ENCODE measurements around the gene CCDC82.
A peak's percentile ranks its signal among the peaks of the same experiment; 100 is the strongest.
"Not testable (repeated sequence)": the region's sequence is repeated elsewhere in the genome, so short reads cannot be mapped to it uniquely, and the experiment has no call there.

Gene CCDC82

DNA sequence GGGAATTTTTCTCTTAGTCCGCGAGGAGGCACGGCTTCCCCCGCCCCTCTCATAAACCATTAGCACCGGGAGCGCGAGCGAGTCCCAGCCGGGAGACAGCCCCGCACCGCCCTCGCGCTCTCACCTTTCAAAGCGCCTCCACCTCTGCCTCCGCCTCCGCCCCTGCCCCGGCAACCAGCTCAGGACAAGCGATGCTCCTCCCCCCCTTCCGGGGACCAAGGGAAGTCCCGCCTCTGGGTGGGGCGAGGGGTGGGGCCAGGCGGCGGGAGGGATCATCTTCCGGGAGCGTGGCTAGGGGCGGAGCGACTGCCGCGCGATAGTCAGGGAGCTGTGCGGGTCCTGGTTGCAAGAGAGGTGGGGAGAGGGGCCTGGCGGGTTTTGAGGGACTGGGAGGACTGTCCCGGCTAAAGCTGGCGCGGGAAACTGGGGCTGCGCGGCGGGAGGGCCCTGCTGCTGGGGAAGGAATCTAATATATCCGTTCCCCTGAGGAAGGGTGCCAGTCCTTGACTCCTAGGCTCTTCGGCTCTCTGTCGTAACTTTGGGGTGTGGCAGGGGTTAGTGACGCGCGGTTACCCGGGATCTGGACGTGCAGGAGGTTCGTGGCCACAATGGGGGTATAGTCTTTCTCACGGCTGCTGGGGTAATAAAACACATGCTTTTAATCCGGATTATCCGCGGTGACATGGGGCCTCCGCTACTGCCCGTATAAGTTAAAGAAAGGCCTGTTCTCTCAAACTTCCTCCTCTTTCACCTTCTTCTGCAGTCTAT, at the start of gene CCDC82, which contains the start of gene JRKL:
TSS of gene CCDC82 (minus strand) at position 193 of the 768 bp plus-strand sequence. CDS start 5,165 bp downstream, outside the sequence.
TSS of gene JRKL (plus strand) at position 294 of the 768 bp plus-strand sequence. CDS start 637 bp downstream, outside the sequence.
- DNase-seq: peak; percentile 99

DNA sequence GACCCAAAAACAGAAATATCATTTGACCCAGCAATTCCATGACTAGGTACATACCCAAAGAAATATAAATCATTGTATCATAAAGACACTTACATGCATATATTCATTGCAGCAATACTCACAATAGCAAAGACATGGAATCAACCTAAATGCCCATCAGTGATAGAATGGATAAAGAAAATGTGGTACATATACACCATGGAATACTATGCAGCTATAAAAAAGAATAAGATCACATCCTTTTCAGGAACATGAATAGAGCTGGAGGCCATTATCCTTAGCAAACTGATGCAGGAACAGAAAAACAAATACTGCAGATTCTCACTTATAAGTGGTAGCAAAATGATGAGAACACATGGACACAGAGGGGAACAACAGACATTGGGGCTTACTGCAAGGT, 42.9 kb upstream of the CCDC82 start:
- not testable (repeated sequence) for DNase-seq

DNA sequence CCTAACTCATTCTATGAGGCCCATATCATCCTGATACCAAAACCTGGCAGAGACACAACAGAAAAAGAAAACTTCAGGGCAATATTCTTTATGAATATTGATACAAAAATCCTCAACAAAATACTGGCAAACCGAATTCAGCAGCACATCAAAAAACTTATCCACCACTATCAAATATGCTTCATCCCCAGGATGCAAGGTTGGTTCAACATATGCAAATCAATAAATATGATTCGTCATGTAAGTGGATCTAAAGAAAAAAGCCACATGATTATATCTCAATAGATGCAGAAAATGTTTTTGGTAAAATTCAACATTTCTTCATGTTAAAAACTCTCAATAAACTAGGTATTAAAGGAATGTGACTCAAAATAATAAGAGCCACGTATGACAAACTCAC, 41.0 kb upstream of the CCDC82 start:
- no peak for DNase-seq

DNA sequence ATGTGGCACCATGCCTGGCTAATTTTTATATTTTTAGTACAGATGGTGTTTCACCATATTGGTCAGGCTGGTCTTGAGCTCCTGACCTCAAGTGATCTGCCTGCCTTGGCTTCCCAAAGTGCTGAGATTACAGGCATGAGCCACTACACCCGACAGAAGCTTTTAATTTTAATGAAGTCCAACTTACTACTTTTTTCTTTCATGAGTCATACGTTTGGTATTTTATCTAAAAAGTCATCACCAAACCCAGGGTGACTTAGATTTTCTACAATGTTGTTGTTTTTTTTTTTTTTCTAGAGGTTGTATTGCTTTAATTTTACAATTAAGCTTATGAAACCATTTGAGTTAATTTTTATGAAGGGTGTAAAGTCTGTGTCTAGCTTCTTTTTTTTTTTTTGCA, 35.0 kb upstream of the CCDC82 start:
- DNase-seq: no peak

DNA sequence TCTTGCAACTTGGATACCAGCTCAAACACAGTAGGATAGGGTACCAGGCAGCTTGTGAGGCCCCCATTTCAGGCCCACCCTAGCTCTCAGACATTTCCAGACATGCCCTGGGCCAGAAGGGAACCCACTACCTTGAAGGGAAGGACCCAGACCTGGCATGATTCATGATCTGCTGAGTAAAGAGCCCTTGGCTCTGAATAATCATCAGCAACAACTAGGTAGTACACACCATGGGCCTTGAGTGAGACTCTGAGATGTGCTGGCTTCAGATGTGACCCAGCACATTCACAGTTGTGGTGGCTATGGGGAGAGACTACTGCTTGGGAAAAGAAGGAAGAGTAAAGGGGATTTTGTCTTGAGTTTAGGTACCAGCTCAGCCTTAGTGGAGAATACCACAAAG, 23.7 kb upstream of the CCDC82 start:
- DNase-seq: no peak

DNA sequence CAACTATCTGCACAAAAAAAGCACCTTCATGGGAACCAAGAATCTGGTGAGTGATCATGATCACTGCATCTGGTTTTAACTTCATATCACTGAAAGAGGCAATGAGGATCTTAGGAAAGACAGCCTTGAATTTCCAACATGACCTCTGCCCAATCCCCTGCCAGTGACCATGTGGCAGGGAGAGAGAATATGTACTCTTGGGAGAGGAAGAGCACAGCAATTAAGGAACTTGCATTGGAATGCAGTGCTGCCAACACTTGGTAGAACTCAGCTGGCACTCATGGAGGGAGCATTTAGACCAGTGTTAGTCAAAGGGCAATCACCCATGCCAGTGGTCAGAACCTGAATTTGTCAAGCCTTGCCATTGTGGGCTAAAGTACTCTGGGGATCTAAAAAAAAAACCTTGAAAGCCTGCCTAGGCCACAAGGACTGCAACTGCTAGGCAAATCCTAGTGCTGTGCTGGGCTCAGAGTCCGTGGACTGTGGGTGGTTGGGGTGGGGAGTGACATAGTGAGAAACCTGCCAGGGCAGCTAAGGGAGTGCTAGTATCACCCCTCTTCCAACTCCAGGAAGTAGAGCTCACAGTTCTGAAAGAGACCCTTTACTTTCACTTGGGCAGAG, 23.2 kb upstream of the CCDC82 start:
- no peak for DNase-seq

DNA sequence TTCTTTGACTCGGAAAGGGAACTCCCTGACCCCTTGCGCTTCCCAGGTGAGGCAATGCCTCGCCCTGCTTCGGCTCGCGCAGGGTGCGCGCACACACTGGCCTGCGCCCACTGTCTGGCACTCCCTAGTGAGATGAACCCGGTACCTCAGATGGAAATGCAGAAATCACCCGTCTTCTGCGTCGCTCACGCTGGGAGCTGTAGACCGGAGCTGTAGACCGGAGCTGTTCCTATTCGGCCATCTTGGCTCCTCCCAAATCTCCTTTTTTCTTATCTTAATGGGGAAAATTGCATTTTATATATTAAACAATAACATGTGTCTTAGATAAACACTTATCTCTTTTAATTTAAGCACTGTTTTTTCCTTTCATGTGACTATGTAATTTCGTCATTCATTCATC, 21.7 kb upstream of the CCDC82 start:
- DNase-seq: not testable (repeated sequence)

DNA sequence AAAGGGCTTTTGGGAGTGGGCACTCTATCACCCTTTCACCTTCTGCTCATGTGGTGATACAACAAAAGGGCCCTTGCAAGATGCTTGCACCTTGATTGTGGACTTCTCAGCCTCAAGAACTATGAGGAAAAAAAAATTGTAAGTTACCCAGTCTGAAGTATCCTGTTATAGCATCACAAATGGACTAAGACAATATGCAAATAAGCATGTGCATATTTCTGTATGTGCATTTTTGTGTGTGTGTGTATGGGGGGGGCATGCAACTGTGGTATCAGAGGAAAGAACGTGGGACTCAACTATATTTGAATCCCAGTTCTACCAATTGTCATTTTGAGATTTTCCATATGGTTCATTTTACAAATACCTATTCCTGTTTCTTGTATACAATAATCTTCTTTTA, 11.0 kb upstream of the CCDC82 start:
- no peak for DNase-seq

DNA sequence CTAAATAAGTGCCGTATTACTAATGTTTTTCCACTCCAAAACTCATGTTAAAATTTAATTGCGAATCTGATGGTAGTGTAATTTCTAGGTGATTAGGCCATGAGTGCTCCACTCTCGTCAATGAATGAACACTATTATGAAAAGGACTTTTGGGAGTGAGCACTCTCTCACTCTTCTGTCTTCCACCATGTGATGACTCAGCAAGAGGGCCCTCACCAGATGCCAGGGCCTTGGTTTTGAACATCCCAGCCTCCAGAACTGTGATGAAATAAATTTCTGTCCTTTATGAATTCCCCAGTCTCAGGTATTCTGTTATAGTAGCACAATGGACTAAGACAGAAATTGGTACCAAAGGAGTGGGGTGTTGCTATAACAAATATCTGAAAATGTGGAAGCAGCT, 8.2 kb upstream of the CCDC82 start:
- DNase-seq: no peak

DNA sequence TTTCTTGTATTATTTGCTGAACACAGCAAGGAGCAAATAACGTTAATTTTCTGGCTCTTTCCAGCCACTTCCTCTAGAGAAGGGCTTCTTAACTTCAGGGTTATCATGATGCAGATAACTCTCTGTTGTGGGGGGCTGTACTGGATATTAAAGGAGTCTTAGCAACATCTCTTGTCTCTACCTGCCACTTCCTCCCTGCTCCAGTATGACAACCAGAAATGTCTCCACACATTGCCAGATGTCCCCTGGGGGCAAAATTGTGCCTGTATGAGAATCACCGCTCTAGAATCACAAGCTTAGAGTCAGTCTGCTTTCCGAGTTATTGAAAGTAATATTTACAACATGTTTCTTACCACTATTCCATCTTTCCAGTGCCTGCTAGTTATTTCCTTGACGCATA, 6.9 kb upstream of the CCDC82 start:
- no peak for DNase-seq

DNA sequence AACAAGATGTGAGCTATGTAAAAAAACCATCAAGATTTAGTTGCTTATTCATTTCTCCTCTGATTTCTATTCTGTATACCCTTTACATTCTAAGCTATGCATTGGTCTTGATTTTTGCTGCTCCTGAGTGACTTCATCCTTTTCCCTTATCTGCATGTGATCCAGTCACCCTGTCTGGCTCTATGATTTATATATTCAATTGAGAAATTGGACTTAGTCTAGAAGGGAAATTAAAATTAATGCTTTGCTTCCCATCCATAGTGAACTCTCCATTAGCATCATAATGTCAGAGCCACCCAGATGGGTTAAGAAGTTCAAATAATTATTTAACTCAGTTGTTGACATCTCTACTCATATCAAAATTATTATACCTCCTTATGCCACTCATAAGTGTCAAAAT, 5.1 kb upstream of the CCDC82 start:
- no peak for DNase-seq

DNA sequence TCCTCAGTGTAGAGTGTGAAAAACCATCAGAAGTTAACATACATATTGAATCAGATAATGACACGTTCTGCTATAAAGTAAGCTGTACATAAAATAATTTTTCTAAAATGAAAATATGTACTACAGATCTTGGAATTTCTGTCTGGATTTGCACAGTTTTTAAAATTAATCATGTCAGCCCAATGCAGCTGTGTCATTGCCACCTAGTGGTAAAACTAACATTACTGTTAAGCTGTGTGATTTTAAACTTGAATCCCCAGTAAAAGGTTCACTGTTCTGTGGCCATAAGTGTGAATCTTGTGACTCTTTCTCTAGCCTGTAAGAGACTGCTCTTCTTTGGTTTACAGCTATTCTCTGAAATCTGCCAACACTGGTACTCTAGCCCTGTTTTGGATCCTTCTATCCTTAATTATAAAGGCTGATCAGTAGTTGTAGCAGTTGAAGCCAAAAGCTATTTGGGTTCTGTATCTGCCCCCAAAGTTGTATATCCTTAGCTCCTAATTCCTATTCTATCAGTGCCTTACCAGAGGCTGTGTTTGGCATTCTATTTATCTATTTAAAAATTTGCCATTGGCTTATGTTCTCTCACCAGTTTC, 4.1 kb upstream of the CCDC82 start:
- DNase-seq: no peak

DNA sequence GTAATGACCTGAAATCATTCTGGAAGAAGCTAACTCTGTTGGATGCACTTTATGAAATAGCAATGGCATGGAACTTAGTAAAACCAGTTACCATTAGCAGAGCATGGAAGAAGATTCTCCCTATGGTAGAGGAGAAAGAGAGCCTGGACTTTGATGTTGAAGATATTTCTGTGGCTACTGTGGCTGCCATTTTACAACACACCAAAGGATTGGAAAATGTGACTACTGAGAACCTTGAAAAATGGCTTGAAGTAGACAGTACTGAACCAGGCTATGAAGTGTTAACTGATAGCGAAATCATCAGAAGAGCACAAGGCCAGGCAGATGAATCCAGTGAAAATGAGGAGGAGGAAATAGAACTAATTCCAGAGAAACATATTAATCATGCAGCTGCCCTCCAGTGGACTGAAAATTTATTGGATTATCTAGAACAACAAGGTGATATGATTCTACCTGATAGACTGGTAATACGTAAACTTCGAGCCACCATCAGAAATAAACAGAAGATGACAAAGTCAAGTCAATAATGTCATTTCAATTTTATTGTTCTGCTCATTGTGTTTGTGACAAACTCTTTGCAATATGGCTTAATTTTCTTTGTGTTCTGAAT, 2.1 kb upstream of the CCDC82 start:
- DNase-seq: no peak

DNA sequence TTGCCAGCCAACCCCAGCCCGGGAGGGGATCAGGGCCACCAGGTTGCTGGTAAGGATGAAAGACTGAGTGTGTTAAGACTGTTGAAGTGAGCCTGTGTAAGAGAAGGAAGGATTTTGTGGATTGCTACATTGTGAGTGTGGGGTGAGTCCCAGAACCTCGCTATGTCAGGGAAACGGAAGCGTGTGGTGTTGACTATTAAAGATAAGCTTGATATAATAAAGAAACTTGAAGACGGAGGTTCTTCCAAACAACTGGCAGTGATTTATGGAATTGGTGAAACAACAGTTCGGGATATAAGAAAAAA, 728 bp upstream of the CCDC82 start:
- DNase-seq: no peak

DNA sequence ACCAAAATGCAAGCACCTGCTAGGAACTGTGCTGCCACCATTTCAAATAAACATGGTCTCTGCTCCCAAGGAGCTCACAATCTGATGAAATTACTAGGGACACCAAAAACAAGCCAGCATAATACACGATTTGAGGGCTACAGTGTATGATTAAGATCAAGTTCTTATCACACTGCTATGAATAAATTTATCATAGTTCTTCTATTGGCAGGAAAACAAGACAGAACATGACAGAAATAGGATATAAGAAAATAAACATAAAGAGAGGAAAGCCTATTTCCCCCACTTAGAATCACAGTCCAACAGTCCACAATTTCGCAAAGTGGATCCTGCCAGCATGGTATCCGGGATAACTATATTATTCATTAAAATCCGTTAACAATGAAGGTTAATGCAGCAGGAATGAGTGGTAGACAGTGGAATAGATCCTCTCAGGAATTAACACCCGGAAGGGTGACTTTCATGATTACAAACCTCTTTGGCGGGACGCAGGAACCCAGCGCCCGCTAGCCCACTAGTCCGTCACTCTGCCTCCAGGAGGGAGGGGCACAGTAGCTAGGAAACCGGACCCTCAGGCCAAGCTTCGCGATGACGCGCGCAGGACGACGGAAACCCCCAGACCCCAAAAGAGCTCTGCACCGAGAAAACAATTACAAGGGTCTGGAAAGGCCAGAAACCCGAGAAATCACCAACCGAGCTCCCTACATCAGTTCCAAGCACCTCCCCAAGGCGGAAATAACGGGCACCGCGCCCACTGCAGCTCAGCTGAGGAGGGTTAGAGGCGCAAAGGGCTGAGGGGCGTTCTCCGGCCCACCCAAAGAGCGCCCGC, 607 bp downstream of the CCDC82 start:
- DNase-seq: no peak

DNA sequence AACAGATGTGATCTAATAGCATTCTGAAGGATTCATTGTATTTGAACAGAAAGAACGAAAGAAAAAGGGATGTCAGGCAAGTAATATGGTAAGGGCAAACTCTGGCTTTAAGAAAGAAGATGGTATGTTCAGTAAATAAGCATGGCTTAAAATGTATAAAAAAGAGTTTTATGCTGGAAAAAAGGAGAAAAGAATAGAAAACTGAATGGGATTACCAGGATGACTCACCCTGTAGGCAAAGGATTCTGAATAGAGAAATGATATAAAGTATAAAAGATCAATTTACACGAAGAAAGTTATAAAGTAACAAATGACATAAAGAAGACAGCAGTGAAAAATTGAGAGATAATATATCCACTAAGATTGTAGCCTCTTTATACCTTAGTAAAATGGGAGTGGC, 4.5 kb downstream of the CCDC82 start:
- DNase-seq: no peak

DNA sequence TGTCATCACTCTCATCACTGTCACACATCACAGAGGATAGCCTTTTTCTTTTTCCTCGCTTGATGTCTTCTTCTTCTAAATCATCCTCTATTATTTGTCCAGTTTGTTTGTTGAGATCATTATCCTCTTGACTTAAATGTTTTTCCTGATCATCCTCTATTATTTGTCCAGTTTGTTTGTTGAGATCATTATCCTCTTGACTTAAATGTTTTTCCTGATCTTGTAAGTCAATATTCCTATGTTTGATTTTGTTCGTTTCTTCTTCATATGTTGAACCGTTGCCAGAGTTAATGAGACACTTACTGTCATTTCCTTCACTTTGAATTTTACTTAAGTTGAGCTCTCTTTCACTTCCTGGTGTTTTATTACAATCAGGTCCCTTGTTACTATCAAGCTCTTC, 5.6 kb downstream of the CCDC82 start:
- no peak for DNase-seq

DNA sequence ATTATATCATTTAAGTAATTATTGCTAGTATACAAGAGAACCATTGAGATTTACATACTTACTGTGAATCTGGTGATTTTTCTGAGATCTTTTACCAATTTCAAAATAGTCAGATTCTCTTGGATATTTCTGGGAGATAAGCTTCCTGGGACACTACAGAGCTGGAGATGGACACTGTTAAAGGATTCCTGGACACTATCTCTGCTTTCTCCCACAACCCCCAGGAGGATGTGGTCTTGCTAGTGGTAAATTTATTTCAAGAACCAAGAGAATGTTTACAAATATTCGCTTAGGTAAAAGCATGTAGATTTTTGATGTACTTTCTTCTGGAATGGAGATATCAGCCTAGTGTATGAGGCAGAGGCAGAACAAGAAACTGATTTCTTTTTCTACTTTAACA, 12.9 kb downstream of the CCDC82 start:
- DNase-seq: no peak

DNA sequence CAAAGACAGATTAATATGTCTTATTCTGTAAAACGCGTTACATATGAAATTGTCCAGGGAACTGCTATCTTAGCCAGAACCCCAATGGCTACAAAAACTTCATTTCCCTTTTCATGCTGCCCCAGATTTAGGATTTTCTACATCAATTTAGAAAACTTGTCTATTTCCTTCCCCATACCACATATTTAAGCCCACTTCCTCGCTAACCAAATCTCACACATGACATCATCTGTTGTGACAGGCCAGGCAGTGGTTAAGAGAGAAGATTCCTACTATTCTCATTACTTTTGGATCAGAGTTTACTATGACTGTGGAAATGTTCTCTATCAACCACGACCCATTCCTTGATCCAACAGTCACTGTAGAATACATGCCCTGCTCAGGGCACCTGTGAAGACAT, 15.9 kb downstream of the CCDC82 start:
- DNase-seq: no peak

DNA sequence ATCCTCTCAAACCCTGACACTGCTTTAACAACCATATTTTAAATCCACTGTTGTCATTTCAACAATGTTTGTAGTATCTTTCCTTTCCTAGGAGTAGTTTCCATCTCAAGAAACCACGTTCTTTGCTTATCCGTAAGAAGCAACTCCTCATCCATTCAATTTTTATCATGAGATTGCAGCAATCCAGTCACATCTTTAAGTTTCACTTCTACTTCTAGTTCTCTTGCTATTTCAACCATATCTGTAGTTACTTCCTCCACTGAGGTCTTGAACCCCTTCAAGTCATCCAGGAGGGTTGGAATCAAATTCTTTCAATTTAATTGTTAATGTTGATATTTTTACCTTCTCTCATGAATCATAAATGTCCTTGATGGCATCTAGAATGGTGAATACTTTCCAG, 22.4 kb downstream of the CCDC82 start:
- no peak for DNase-seq

DNA sequence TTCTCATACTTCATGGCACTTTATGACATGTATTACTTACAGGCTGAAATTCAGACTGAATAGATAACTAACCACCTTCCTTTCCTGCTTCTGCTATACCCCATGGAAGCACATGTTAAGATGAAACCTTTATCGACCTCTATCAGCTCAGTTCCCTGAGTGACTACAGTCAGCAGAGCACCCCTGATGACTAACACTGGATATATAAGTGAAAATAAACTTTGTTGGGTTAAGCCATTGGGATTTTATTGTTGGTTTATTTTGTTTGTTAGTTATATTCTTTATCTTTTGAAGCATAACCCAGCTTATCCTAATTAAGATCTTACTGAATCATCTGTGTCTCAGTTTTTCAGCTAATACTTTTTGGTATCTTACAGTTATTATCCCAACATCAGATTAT, 23.7 kb downstream of the CCDC82 start:
- DNase-seq: no peak

DNA sequence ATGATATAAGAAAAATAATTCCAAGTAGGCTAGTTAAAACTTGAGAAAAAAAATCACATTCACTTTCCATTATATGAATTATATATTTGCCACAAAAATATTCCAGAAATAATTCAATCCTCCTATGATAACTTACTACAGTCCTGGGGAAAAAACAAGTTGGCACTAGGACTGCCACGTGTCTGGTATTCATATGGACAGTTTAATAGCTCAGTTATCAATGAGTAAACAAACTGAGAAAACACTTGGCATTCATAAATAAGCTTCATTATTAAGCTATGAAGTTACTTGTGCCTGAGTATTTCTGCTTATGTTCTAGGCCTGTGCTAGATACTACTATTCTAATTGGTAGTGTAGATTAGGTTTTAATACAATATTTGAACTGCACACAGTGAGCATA, 24.2 kb downstream of the CCDC82 start:
- no peak for DNase-seq

DNA sequence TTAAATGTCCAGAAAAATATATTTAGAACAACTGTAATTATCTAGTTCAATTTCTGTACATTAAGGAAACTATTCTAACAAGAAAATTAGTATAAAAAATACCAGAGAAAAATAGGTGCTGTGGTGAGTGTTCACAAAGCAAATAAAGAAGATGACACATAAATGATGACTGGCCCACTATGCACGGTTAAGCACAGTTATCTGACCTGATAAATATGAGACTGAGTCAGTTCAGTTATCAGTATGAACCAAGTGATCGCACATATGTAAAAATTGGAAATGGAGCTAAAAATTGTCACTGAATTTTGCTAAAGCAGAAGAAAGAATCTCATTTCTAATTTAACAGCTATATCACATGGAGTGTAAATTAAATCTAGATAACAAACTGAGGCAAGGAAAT, 27.9 kb downstream of the CCDC82 start:
- no peak for DNase-seq

Data from activated T-cell treated with anti-CD3 and anti-CD28 coated beads, Interleukin-2, amount 50 U/mL, for 48 hours (primary cell).